Activated CD4-positive, alpha-beta T cell treated with anti-CD3 and anti-CD28 coated beads for 36 hours (primary cell): Measurements from ENCODE around the gene PTCH1. TPM values are rescaled to one million over a fixed set of nuclear protein-coding genes. Genes with fewer than 3 reads are reported as not detected.

ENCODE experiments used
- ATAC-seq: fragments of 200-7000 bp; cut with Tn5 transposase; one replicate; pipeline ENCODE4 v1.10.0; 2021; ENCODE audit warnings: mild to moderate bottlenecking, moderate library complexity
- CTCF ChIA-PET: fragments of 350-600 bp; sonication (Branson Sonifier 250); formaldehyde crosslinking; loops from one replicate; lab custom pipeline; 2021; ENCODE audit warnings: antibody characterized with exemption; lab: Charles Lee
- POLR2A ChIA-PET: fragments of 350-600 bp; sonication (Branson Sonifier 250); formaldehyde crosslinking; loops from one replicate; lab custom pipeline; 2021; ENCODE audit warnings: antibody characterized with exemption, inconsistent platforms; lab: Charles Lee
- DNase-seq: peaks from one replicate; pipeline ENCODE4 v3.0.0-alpha.2; 2020
- H3K27ac Mint-ChIP-seq: one replicate; pipeline ENCODE4 v1.8.0; 2021; ENCODE audit warnings: mixed read lengths
- H3K27me3 Mint-ChIP-seq: one replicate; pipeline ENCODE4 v1.8.0; 2021; ENCODE audit warnings: mixed read lengths
- H3K36me3 Mint-ChIP-seq: one replicate; pipeline ENCODE4 v1.8.0; 2021; ENCODE audit warnings: low read depth, mixed read lengths
- H3K4me1 Mint-ChIP-seq: one replicate; pipeline ENCODE4 v1.8.0; 2021; ENCODE audit warnings: mixed read lengths
- H3K4me3 Mint-ChIP-seq: one replicate; pipeline ENCODE4 v1.8.0; 2021; ENCODE audit warnings: mild to moderate bottlenecking, moderate library complexity, mixed read lengths
- H3K9me3 Mint-ChIP-seq: one replicate; pipeline ENCODE4 v1.8.0; 2021; ENCODE audit warnings: low read depth, mixed read lengths
- intact Hi-C, 2 experiments: fragments of 100-400 bp; cut with DNase I in 1 of 2; cut with micrococcal nuclease in 1 of 2; formaldehyde crosslinking; loops; one replicate each; pipeline versions ENCODE4 v1.14.2 to v1.15.1; 2022 to 2024; cut with DNase I, micrococcal nuclease
- total RNA-seq, 2 experiments: library from RNA; stranded (reverse); gene quantifications; one replicate each; pipeline ENCODE4 v1.2.3, GENCODE V29; 2021

PTCH1 gene
- total RNA-seq, 2 experiments from 2014 or later: 4.4 to 5.6 TPM

DNA sequence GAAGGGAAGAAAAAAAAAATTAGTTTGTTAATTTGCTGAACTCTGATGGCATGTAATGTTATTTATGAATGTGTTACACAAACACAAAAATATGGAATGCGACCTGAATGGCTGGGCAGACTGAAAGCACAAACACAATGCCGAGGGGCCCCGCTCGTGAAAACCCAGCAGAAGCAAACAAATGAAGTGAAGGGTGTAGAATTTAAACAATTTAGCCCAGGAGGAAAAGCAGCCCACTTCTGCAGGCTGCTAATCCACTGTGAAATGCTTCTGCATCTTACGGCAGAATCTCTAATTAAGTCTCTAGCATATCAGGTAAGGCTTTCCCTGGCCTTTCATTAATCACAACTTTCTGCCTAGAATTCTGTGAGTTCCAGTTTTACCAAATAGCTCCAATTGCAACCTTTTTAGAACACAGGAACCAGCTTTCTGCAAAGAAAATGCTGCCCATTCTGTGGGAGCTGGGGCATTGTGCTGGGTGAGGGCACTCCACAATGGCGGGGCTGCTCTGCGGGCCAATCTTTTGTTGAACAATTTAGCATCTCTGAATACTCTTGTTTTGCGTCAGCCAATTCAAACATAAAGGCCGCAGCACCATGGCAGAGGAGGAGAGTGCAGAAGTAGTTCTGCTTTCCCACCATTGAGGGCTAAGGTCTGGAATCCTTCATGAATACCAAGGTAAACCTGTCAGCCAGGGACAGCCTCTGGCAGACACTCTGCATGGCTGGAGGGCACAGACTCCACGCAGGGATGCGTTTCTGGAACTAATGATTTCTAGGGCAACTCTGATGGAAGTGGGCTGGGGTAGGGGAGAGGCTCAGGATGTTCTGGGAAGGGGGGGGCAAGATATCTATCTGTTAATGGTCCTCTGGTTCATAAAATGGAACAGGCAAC lies 66.4 kb downstream of the PTCH1 start:
- H3K4me1 Mint-ChIP-seq: peaks cover 3% of the 10 kb centered on the region
- CTCF ChIA-PET: interaction anchor here (0.6 kb wide), 1 partner anchor 868 kb away, joined by 3 read pairs; no protein-coding TSS in a partner anchor
- H3K36me3 Mint-ChIP-seq: peaks cover 3% of the 10 kb centered on the region
- no peak overlapping the region for H3K27ac Mint-ChIP-seq
- no peak overlapping the region for H3K4me3 Mint-ChIP-seq
- H3K9me3 Mint-ChIP-seq: no peaks in the 10 kb centered on the region
- DNase-seq (no peak), ATAC-seq (no peak)
- no peaks in the 10 kb centered on the region for H3K27me3 Mint-ChIP-seq
- intact Hi-C loops: no loop called here
- POLR2A ChIA-PET: no interaction called here

DNA sequence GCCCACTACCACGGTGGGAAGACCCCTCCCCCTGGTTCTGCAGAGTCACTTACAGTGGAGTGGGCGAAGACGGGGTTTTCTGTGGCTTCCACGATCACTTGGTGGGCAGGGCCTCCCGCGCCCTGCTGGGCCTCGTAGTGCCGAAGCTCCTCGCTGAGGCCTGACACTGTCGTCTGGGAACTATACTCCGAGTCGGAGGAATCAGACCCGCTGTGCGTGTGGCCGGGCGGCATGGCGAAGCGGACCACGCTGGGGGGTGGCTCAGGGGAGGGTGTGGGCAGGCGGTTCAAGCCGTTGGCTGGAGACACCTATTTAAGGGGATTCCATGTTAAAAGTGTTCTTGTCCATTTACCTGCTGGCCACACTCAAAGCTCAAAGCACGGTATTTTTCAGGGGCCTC lies 67.8 kb downstream of the PTCH1 start:
- intact Hi-C loops: no loop called here
- no peaks in the 10 kb centered on the region for H3K27me3 Mint-ChIP-seq

DNA sequence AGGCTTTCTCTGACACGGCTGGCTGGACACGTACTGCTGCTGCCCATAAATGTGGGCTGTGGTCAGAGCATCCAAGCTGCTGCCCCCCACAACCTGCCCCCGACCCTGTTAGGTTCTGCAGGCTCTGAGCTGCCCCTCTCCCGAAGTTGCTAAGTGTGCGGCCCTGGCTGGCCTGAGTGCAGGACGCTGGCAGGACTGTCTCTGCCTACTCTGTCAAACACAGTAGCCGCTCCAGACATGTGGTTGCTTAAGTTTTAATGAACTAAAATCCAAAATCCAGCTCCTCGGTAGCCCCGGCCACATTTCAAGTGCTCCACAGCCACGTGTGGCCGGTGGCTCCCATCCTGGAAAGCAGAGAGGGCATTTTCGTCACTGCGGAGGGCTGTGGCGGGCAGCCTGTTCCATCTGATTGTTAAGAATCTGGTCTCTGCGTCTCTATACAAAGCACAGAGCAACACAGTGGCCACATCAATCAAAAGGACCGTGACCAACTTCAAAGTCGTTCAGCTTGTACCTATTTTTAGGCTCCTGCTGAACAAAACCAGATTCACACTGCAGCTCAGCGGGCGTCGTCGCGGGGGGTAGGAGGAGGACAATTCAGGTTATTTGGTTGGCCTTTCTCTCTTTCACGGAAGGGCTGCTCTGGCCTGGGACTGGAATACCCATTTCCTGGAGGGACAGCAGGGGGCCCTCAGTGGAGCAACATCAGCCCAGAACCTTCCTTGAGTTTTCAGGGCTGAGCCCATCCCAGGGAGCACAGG lies 68.9 kb downstream of the PTCH1 start:
- no peaks in the 10 kb centered on the region for H3K9me3 Mint-ChIP-seq
- intact Hi-C loops: no loop called here
- CTCF ChIA-PET: interaction anchor here (0.6 kb wide), 1 partner anchor 16 kb away, joined by 3 read pairs; no protein-coding TSS in a partner anchor
- ATAC-seq (no peak), DNase-seq (no peak)
- H3K27ac Mint-ChIP-seq: no peak overlapping the region
- H3K4me3 Mint-ChIP-seq: no peak overlapping the region
- POLR2A ChIA-PET: no interaction called here
- peaks cover 3% of the 10 kb centered on the region for H3K4me1 Mint-ChIP-seq
- H3K27me3 Mint-ChIP-seq: no peaks in the 10 kb centered on the region
- H3K36me3 Mint-ChIP-seq: peaks cover 3% of the 10 kb centered on the region

More for the DNA sequence above, 67.8 kb downstream of the PTCH1 start:
- ATAC-seq (no peak), DNase-seq (no peak)
- POLR2A ChIA-PET: no interaction called here
- H3K36me3 Mint-ChIP-seq: peaks cover 3% of the 10 kb centered on the region
- H3K4me1 Mint-ChIP-seq: peaks cover 3% of the 10 kb centered on the region
- CTCF ChIA-PET: interaction anchor here (0.6 kb wide), 1 partner anchor 281 kb away, joined by 3 read pairs; no protein-coding TSS in a partner anchor
- H3K4me3 Mint-ChIP-seq: no peak overlapping the region
- no peak overlapping the region for H3K27ac Mint-ChIP-seq
- no peaks in the 10 kb centered on the region for H3K9me3 Mint-ChIP-seq

DNA sequence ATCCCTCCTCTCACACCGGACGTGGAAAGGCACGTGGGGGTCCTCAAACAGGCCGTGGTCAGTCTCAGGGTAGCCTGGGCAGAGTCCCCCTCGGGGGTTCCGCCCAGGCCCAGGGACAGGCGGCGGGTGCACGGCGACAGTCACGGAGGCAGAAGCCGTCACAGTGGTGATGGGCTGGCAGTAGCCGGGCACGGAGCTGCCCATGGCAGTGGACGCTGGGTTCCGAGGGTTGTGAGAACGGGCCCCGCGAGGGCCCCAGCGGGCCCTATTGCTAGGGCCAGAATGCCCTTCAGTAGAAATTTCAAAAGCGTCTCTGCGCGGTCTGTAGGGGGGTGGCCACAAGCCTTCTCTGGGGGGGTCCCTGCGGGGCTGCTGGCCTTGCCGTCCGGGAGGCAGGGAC lies 69.8 kb downstream of the PTCH1 start:
- H3K27me3 Mint-ChIP-seq: no peaks in the 10 kb centered on the region
- peaks cover 3% of the 10 kb centered on the region for H3K4me1 Mint-ChIP-seq
- intact Hi-C loops: no loop called here
- ChIA-PET POLR2A (no interaction called here), CTCF (no interaction called here)
- peaks cover 3% of the 10 kb centered on the region for H3K36me3 Mint-ChIP-seq
- no peak overlapping the region for H3K4me3 Mint-ChIP-seq
- ATAC-seq (no peak), DNase-seq (no peak)
- H3K9me3 Mint-ChIP-seq: no peaks in the 10 kb centered on the region
- no peak overlapping the region for H3K27ac Mint-ChIP-seq

DNA sequence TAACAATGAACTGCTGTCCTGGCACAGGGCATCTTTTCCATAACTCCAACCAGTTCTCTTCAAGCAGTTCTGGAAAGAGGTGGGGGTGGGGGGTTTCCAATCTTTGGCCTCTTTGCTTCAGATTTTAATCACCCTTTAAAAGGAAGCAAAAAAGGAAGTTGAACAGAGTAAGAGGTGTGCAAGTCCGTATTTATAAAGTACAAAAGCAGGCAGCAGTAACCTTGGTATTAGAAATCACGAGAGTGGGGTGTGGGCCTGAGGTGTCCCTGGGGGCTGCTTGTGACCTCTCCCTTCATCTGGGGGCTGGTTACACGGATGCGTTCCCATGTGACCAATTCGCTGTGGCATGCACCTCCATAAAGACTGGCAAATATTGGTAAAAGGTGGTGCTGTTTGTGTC lies 70.5 kb downstream of the PTCH1 start:
- peaks cover 3% of the 10 kb centered on the region for H3K4me1 Mint-ChIP-seq
- no peaks in the 10 kb centered on the region for H3K27me3 Mint-ChIP-seq
- H3K27ac Mint-ChIP-seq: no peak overlapping the region
- intact Hi-C loops: no loop called here
- DNase-seq (peak; percentile 12), ATAC-seq (no peak)
- CTCF ChIA-PET: no interaction called here
- H3K4me3 Mint-ChIP-seq: no peak overlapping the region
- H3K9me3 Mint-ChIP-seq: no peaks in the 10 kb centered on the region
- H3K36me3 Mint-ChIP-seq: peaks cover 3% of the 10 kb centered on the region
- POLR2A ChIA-PET: no interaction called here

DNA sequence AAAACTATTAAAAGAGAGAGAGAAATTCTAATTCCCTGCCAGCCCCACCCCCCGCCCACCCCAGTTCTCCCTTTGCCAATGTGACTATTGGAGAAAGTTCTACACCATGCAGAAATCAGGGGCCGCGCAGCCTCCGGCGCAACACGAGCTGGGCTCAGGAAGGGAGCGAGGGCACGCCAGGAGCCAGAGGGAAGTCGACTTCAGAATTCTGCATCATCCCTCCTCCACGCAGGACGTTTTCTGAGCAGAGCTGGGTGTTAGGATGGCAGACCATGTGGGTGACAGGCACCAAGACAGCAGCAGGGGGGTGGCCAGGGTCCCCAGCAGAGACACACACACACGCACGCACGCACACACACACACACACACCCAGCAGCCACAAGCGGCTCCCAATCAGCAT lies 72.6 kb downstream of the PTCH1 start:
- Mint-ChIP-seq H3K36me3 (peaks cover 3% of the 10 kb centered on the region), H3K27me3 (no peaks in the 10 kb centered on the region), H3K27ac (no peak overlapping the region), H3K4me3 (no peak overlapping the region), H3K4me1 (peaks cover 3% of the 10 kb centered on the region), H3K9me3 (no peaks in the 10 kb centered on the region)
- DNase-seq: no peak
- no peak for ATAC-seq
- CTCF ChIA-PET: interaction anchor here (0.7 kb wide), 1 partner anchor 110 kb away, joined by 4 read pairs; no protein-coding TSS in a partner anchor
- POLR2A ChIA-PET: no interaction called here
- intact Hi-C loops: no loop called here

DNA sequence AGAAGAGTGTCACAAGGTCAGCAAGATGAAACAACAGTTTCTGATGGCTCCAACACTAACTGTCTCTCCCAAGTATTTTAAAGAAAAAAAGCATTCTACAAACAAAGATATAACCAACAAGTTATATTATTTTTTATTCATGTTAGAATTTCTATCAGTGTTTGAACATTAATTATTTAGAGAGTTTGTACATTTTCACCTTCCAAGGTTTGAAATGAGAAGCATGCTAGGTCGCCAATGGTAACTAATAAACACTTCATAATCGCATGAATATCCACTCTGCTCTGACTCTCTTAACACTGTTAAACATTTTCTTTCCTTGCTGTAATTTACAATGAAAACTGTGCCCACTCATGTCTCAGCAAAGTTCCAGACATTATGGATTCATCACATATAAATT lies 73.5 kb downstream of the PTCH1 start:
- Mint-ChIP-seq H3K4me3 (no peak overlapping the region), H3K36me3 (no peaks in the 10 kb centered on the region), H3K4me1 (peaks cover 3% of the 10 kb centered on the region), H3K9me3 (no peaks in the 10 kb centered on the region), H3K27me3 (no peaks in the 10 kb centered on the region), H3K27ac (no peak overlapping the region)
- no peak for DNase-seq
- intact Hi-C loops: no loop called here
- CTCF ChIA-PET: no interaction called here
- POLR2A ChIA-PET: no interaction called here
- ATAC-seq: no peak

DNA sequence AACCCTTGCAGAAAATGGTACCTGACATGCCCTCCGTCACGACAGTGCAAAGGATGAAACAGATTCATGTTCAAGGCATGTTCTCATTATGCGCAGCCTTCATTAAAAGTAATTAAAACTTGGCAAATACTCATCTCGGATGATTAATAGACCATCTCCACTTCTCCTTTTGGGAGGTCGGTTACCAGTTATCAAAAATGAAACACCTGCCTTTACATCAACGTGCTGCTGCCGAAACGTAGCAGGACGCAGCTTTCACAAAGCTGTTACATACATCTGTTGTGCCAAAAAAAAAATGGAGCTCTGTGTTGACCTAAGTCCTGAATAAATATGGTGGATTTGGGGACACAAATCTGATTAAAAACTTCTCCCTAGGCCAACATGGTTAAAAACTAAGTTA lies 75.7 kb downstream of the PTCH1 start:
- ChIA-PET POLR2A (no interaction called here), CTCF (no interaction called here)
- Mint-ChIP-seq H3K4me1 (no peaks in the 10 kb centered on the region), H3K36me3 (no peaks in the 10 kb centered on the region), H3K27ac (no peak overlapping the region), H3K4me3 (no peak overlapping the region), H3K9me3 (no peaks in the 10 kb centered on the region), H3K27me3 (no peaks in the 10 kb centered on the region)
- ATAC-seq (no peak), DNase-seq (no peak)
- intact Hi-C loops: no loop called here

DNA sequence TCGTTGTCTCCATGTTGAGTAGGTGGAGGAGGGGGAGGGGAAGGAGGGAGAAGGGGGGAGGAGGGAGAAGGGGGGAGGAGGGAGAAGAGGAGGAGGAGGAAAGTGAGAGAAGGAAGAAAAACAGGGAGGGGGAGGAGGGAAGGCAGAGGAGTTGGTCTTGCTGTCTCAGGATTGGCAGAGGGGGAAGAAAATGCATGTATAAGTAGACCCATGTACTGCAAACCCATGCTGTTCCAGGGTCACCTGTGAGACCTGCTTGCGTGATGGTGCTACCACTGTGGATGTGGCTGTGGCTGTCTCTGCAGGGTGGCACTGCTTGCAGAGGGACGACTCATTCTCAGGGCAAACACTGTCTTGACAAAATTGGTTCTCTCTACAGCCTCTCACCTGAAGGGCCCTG lies 76.3 kb downstream of the PTCH1 start:
- intact Hi-C loops: no loop called here
- no peak for DNase-seq
- ChIA-PET CTCF (no interaction called here), POLR2A (no interaction called here)
- no peaks in the 10 kb centered on the region for H3K36me3 Mint-ChIP-seq
- H3K27me3 Mint-ChIP-seq: no peaks in the 10 kb centered on the region
- no peak overlapping the region for H3K4me3 Mint-ChIP-seq
- H3K9me3 Mint-ChIP-seq: no peaks in the 10 kb centered on the region
- ATAC-seq: no peak
- H3K27ac Mint-ChIP-seq: no peak overlapping the region
- H3K4me1 Mint-ChIP-seq: no peaks in the 10 kb centered on the region

DNA sequence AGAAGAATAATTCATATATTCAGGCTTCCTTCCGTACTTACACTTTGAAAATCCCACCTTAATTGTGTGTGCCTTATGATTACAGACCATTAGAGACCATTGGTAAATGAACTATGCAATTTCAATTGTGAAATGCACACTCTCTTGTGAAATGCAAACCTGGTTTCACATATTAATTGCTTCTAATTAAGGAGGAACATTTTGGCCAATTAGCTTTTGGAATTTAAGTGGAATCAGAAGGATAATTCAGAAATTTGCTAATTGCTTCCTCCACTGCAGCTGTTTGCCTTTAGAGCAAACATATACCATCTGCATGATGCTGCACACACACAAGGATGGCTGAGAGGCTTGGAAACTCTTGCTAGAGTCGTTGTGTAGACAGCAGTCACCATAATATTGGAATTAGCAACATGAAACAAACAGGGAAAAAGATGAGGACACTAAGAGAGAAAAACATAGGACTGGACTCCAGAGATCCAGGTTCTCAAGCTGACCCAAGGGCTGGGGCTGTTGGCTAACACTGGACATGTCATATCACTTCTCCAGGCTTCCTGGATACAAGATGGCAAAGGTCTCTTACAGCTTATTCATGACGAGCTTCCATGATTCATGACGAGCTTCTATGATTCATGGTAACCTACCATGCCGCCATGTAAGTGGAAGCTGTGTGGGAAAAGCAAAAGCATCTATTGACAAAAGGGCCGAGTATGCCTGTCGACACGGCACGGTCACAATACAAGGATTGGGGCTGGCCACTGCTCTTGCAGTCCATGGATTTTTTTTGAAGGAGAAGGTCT lies 78.0 kb downstream of the PTCH1 start:
- no peak for DNase-seq
- ChIA-PET POLR2A (no interaction called here), CTCF (interaction anchor here (0.7 kb wide), 1 partner anchor 645 kb away, joined by 3 read pairs; no protein-coding TSS in a partner anchor)
- Mint-ChIP-seq H3K4me3 (no peak overlapping the region), H3K27ac (no peak overlapping the region), H3K9me3 (no peaks in the 10 kb centered on the region), H3K4me1 (no peaks in the 10 kb centered on the region), H3K27me3 (no peaks in the 10 kb centered on the region), H3K36me3 (no peaks in the 10 kb centered on the region)
- intact Hi-C loops: no loop called here
- ATAC-seq: no peak

DNA sequence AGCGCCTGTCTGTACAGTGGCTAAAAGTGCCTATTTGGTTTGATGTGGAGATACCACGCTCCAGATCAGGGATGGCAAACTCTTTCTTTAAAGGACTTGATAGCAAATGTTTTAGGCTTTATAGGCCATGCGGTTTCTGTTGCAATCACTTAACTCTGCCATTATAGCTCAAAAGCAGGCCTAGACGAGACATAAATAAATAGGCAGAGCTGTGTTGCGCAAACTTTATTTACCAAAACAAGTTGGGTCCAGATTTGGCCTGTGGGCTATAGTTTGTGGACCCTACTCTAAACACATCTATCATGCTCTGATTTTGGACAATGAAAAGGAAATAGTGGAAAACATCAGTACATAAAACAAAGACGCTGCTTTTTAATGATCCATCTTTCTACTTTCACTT lies 79.2 kb downstream of the PTCH1 start:
- H3K4me1 Mint-ChIP-seq: no peaks in the 10 kb centered on the region
- no peak for ATAC-seq

More for the DNA sequence above, 79.2 kb downstream of the PTCH1 start:
- intact Hi-C loops: no loop called here
- no peak for DNase-seq
- no peaks in the 10 kb centered on the region for H3K9me3 Mint-ChIP-seq
- no peak overlapping the region for H3K4me3 Mint-ChIP-seq
- H3K36me3 Mint-ChIP-seq: no peaks in the 10 kb centered on the region
- POLR2A ChIA-PET: no interaction called here
- H3K27me3 Mint-ChIP-seq: no peaks in the 10 kb centered on the region
- CTCF ChIA-PET: no interaction called here
- no peak overlapping the region for H3K27ac Mint-ChIP-seq
